Ecto neural progenitor cell (in vitro differentiated cells): ENCODE data around the gene PSMC3.

Experiments
- DNase-seq: peaks from one replicate; pipeline ENCODE4 v3.0.0-alpha.2; 2018; ENCODE audit warnings: low spot score

The PSMC3 gene

GRCh38 chr11:47413908-47414684 lies 12.1 kb downstream of the PSMC3 start:
- DNase-seq: no peak

DNA sequence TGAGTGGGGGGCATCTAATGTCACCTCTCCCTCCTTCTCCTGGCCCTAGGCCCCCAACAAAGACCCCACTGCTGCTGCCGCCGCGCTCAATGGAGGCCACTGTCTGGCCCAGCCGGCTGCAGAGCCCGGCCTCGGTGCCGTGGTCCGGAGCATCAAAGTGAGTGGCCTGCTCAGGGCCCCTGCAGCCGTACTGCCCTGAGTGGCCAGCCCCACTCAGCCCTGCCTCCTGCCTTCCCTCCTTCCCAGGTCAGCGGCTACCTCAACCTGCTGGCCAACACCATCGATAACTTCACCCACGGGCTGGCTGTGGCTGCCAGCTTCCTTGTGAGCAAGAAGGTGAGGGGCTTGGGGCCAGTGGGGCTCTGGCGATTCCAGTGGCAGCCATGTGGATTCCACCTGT lies 12.9 kb downstream of the PSMC3 start:
- DNase-seq: no peak

DNA sequence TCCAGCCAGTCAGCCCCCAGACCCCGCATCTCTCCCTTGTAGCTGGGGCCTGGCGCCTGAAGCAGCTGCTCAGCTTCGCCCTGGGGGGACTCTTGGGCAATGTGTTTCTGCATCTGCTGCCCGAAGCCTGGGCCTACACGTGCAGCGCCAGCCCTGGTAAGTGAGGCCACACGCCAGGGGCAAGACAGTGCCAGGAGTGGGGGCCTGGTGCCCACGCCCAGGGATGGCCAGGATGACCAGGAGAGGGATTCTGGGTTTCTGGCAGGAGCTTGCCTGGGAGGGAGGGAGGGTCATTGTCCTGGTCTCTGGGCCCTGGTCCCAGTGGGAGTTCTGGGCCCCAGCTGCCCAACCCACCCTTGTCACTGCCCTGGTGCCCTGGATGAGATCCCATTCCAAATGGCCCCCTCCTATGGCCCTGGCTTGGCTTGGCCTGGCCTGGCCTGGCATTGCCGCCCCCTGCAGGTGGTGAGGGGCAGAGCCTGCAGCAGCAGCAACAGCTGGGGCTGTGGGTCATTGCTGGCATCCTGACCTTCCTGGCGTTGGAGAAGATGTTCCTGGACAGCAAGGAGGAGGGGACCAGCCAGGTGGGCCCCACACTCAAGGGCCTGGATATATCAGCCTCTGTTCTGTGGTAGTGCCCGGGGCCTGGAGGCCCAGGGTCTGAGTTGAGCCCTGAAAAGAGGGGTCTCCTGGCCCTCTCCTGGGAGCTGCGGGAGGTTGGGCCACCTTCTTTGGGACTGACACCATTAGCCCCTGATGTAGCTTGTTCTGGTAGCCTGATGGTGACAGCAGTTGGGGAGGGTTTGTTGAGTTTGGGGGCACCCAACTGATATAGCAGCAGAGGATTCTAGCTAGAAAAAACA lies 14.1 kb downstream of the PSMC3 start:
- DNase-seq: peak; percentile 83

DNA sequence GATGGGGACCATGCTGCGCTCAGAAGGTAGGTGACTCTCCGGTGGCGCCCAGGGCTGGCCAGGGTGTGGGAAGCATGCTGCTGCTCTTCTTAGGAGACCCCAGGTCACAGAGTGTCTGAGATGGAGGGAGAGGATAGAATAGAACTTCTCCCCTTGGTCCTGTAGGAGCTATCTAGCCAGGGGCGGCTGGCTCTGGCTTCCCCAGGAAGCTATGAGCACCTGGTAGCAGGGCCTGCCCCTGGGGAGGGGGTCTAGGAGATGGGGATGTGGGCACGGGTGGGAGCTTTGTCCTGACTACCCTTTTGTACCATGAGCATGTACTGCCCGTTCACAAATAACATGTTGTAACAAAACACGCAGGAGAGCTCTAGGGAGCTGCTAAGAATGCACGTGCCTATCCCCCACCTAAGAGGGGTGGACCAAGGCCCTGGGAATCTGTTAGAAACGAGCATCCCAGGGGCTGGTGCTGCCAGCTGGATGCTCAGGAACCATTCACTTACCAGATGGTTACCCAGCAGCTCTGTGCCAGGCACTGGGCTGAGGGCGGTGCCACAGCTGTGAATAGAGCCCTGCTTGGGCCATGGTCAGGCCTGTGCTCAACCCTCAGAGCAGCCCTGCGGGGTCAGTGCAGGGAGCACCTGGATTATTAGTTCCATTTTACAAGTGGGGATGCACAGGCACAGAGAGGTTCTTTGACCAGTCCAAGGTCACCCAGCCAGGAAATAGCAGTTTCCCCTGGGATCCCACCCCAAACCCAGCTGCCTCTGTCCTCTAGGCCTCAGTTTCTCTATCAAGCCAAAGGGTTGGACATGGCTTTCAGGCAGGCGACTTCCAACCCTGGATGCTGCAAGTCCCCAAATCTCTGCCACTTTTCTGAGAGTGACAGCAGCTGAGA lies 15.6 kb downstream of the PSMC3 start:
- DNase-seq: no peak

DNA sequence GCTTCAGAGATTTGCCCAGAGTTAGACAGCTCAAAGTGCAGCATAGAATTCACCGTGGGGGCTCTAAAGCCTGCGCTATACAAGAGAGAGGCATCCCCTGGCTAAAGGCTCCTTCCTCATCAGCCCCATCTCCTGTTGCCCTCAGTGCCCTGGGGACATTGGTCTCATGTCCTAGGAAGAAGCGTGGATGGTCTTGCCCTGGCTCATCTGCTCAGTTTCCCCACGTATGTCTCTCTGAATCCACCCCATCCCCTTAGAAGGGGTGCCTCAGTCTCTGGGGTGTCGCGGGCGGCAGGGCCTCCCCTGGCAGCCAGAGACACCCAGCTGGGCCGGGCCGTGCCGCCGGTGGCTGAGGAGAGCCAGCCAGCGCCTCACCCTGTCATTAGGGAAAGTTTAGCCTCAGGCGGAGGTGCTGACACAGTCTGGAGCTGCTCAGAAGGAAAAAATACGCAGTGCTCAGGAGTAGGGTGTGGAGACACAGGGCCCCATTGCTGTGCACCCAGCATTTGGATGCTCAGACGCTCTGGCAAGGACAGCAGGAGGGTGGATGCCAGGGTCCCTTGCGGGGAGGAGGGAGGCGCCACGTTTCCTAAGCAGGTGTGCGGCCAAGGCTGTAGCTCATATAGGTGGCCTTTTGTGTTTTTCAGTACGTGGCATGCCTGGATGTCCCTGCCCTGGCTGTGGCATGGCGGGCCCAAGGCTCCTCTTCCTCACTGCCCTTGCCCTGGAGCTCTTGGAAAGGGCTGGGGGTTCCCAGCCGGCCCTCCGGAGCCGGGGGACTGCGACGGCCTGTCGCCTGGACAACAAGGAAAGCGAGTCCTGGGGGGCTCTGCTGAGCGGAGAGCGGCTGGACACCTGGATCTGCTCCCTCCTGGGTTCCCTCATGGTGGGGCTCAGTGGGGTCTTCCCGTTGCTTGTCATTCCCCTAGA lies 16.5 kb downstream of the PSMC3 start:
- DNase-seq: no peak

DNA sequence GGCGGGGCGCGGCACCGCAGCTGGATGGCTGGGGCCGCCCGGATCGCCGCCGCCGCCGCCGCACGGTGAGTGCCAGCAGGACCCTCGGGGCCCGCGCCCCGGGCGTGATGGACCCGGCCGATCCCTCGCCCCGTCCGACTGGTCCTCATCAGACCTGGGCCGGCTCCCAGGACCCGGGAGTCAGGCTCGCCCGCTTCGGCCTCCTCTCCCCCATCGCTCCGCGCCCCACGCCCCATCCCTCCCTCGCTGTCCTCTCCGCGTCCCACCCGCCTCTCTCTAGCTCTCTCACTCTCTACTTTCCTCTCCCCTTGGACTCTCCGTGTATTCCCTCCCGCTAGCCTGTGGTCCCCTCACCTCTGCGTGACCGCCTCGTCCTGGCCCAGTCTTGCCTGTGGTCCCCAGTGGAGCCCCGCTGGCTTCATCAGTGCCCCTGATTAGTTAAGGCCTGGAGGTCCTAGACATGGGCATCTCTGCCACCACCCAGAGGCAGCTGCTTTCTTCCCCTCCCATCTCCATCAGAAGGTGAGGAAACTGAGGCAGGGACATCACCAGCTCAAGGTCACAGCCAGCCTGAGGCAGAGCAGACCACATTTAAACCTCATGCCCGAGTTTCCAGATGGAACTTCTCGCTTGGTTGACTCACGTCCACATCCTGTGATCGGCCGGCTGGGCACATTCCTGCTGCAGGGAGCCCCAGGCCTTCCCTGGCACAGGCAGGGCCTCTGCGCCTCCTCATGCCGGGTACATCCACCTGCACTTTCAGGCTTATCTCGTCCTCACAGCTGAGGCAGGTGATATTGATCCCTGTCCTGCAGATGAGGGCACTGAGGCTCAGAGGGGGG lies 17.4 kb downstream of the PSMC3 start:
- DNase-seq: peak; percentile 65

DNA sequence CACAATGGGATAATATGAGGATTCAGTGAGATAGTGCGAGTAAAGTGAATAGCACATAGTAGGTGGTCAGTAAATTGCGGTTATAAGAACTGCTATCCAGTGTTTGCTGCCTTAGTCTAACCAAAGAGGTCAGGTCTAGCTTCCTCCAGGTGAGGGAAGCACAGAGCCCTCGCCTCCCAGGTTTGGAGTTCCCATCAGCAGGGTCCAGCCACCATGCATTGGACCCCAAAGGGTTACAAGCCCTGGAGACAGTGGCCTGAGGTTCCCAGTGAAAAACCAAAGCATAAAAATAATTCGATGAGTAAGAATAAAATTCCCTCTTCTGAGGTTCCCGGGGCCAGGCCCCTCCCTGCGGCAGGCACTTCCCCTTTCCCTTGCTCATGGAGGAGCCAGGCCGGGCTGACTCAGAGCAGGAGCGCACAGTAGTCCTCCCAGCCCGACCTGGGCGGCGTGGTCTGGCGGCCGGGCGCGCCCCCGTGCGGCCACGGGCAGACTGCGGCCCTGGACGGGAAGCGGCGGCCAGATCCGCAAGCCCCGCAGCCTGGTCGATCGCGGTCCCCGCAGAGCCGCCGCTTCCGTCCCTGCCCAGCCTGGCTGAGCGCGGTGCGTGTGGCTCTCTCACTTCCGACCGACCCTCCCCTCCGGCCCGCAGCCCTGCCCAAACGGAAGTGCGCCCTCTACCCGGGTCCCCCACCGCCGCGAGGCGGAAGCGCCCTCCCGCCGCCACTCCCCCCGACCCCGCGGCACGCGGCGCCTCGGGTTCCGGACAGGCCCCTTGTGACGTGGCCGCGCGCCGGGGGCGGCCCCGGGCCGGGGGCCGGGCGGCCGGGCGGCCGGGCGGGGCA lies 18.3 kb downstream of the PSMC3 start, which contains the start of gene SLC39A13:
SLC39A13 (plus strand) TSS at position 845 of the 845 bp plus-strand sequence. CDS start 1,505 bp downstream, outside the sequence.
- peak; percentile 97 for DNase-seq

- DNase-seq: no peak
Observed at GRCh38 chr11:47406896-47407745, 19.1 kb downstream of the PSMC3 start.

- DNase-seq: no peak
Observed at GRCh38 chr11:47403571-47403970, 22.7 kb downstream of the PSMC3 start.

GRCh38 chr11:47403135-47403534 lies 23.1 kb downstream of the PSMC3 start:
- no peak for DNase-seq

GRCh38 chr11:47400768-47401279 lies 25.4 kb downstream of the PSMC3 start:
- no peak for DNase-seq

DNA sequence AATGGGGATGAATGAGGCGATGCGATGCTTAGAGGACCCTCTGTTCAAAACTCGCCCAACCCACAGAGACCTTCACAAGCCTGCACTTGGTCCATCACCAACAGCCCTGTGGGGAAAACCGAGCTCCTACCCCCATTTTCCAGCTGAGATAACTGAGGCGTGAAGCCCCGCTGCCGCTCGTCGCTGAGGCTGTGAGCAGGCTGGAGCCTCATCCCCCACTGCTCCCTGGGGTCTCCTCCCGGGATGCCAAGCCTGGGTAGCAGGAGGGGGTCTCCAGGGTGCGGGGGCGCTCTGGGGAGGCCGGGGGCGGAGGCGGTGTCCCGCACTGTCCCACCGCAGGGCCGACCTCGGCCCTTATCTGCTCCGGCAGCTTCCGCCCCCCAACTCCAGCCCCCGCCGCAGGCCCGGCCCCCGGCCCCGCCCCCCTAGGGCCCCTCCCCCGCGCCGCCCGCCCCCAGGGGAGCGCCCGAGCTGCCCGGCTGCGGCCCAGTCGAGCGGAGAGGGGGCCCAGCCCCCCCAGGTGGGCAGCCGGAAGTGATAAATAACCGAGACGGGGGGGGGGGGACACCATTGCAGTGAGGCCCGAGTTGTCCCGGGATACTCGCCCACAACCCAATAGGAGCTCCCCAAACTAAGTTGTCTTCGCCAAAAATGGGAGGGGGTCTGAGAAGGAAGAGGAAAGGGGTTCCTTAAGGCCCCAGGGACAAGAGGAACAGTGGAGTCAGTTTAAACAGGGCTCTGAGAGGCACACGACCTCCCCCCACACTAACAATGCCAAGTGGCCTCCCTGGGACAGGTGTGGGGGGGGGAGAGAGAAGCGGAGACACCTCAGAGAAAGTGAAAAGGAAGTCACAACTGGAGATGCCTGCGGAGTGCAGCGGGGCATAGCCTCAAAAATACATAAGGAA lies 26.1 kb downstream of the PSMC3 start:
- peak; percentile 46 for DNase-seq

- no peak for DNase-seq
Observed at GRCh38 chr11:47398551-47398950, 27.7 kb downstream of the PSMC3 start.

DNA sequence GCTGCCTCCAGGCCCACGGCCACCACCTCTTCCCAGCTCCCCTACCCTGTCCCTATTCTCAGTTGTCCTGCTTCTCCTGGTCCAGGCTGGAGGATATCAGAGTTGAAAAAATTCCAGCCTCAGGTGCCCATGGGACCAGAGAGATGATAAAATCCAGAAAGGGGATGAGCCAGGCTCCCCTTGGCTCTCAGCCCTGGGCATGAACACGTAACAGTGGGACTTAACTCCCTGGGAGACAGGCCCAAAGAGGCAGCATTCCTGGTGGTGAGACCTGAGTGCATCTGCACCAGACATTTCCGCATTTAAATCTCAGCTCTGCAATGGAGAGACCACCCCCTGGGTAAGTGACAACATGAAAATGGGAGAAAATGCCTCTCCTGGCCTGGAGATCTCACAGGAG lies 28.2 kb downstream of the PSMC3 start:
- DNase-seq: no peak

- DNase-seq: no peak
Observed at GRCh38 chr11:47396049-47396320, 30.3 kb downstream of the PSMC3 start.

DNA sequence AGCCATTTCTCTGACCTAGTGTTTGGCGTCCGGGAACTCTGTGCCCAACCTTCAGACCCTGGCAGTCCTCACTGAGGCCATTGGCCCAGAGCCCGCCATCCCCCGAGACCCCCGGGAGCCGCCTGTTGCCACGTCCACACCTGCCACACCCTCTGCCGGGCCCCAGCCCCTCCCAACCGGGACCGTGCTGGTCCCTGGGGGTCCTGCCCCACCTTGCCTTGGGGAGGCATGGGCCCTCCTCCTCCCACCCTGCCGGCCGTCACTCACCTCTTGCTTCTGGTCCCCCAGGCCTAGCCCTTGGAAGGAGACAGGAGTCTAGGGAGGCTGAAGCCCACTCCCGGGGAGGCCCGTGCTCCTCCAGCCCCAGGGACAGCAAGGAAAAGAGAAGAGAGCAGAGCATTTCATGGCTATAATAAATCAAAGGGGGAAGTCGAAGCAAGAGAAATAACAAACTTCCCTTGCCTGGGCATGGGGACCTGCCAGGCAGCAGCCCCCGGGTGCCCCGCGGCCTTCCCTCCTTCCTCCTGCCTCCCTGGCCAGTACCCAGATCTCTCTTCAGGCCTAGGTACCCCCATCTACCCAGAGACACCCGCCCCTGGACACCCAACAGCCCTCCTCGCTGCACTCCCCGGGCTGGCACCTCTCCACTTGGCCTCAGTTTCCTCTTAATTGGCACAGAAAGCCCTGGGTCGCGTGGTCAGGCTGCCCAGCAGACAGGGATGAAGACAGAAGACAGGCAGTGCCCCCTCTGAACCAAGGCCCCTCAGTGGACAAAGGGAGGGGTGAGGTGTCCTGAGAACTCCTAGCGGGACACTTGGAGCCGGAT lies 30.8 kb downstream of the PSMC3 start:
- DNase-seq: no peak
